ENCODE measurements around the gene ELK4.
"Not testable (repeated sequence)": the region's sequence is repeated elsewhere in the genome, so short reads cannot be mapped to it uniquely, and the experiment has no call there.

Gene ELK4

GRCh38 chr1:205665201-205666045 is 33.6 kb upstream of the ELK4 start:
- FAIRE-seq (peak; percentile 37), DNase-seq (ENCODE audit: insufficient read length, low spot score) (no peak)

DNA sequence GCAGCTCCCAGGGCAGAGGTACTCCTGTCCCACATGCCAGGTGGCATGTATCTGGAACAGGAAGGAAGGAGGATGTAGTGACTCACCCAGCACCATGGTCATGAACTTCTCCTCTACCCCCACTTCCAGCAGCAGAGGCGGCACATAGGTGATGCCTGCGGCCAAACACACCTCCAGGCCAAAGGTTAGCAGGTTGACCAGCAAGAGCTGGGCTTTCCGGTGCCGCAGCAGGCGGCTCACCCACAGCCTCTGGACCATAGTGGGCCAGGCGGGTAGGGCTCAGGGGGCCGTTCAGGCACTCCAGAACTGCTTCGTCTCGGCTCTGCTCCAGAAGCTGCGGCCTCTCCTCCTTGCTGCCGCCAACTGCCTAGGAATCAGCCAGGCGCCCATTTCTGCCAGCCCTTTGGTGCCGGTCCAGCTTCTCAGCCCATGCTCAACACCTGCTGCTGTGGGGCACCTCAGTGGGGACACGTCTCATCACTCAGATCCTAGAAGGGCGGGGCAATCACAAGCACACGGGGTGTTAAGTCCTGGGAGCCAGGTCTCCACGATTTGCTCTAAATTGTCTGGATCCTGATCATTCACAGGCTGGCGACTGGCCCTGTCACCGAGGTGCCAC is 32.7 kb upstream of the ELK4 start:
- no peak for DNase-seq (ENCODE audit: insufficient read length, low spot score)
- no peak for FAIRE-seq

DNA sequence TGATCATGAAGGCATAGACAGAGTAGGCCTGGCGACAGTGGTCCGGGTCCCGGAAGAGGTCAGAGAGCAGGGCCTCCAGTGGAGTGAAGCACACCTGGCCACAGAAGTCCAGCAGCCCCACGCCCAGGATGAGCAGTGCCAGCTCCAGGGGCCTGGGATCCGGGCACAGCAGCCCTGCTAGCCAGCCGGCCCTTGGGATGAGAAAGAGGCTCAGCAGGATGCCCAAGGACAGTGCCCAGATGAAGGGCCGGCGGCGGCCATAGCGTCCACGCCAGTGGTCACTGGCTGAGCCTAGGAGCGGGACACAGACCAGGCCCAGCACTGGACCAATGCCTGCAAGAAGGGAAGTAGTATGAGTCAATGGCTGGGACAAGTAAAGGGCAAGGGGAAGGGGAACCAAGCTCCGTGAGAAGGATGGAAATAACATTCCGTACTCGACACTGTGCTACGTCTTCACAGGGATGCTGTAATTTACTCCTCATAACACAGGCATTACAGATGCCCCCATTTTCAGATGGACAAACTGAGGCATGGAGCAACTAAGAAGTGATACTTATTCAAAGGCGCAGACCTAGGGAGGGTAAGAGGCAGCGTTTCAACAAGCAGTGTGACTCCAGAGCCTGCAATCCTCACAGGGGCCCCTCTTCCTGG is 31.6 kb upstream of the ELK4 start:
- FAIRE-seq (no peak), DNase-seq (ENCODE audit: insufficient read length, low spot score) (no peak)

GRCh38 chr1:205662791-205663190 is 31.0 kb upstream of the ELK4 start:
- no peak for DNase-seq (ENCODE audit: insufficient read length, low spot score)
- no peak for FAIRE-seq

GRCh38 chr1:205662135-205662738 is 30.4 kb upstream of the ELK4 start:
- FAIRE-seq (no peak), DNase-seq (ENCODE audit: insufficient read length, low spot score) (no peak)

DNA sequence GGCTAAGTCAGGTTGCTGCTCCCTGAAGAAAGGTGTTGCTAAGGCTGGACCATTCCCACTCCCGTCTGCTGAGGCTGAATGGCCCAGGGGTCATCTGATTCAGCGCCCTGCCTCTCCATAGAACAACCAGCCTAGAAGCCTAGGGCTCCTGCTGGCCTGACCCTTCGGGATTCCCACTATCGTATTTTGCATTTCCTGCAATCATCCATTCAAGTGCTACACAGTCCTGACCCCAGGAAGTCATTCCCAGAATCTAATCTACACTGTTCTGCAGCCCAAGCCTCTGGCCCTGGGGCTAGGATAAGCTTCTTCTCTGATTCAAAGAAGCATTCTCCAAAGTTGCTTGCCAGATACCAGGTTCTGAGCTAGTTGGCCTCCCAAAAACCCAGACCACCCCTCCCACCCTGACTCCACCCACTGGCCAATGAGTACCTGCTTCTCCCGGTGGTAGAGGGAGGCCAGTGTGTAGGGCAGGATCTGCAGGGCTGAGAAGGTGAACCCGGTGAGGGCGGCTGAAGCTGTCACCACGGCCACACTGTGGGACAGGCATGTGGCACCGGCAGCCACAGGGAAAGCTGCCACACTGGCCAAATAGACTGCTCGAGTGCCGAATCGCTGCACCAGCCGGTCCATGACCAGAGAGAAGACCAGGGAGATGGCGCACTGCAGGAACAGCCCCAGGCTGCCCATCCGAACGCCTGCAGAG is 29.8 kb upstream of the ELK4 start:
- no peak for FAIRE-seq
- no peak for DNase-seq (ENCODE audit: insufficient read length, low spot score)

GRCh38 chr1:205660361-205660760 is 28.6 kb upstream of the ELK4 start:
- no peak for FAIRE-seq
- no peak for DNase-seq (ENCODE audit: insufficient read length, low spot score)

GRCh38 chr1:205658943-205659581 is 27.3 kb upstream of the ELK4 start:
- DNase-seq (ENCODE audit: insufficient read length, low spot score): peak; percentile 89
- peak; percentile 49 for FAIRE-seq

DNA sequence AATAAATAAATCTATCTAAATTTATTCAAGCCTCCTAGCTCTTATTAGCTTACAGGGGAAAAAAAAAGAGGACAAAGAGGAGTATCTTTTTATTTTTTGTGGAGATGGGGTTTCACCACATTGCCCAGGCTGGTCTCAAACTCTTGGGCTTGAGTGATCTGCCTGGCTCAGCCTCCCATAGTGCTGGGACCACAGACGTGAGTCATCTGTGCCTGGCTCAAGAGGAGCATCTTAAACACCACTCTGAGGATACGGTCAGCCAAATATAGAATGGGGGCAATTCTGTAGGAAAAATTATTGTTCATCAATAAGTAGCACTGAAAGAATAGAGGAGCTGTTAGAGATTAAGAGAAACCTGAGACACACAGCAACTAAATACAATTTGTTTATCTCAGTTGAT is 24.4 kb upstream of the ELK4 start:
- no peak for DNase-seq (ENCODE audit: insufficient read length, low spot score)
- FAIRE-seq: no peak

DNA sequence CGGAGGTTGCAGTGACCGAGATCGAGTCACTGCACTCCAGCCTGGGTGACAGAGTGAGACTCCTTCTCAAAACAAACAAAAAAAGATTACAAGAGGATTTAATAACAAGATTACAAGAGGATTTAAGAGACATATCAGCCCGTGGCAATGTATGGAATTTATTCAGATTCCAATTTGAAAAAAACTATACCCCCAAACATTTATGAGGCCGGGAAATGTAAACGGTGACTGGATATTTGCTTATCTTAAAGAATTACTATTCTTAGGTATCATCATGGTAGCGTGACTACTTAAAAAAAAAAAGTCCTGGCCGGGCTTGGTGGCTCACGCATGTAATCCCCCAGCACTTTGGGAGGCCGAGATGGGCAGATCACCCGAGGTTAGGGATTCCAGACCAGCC is 21.2 kb upstream of the ELK4 start:
- DNase-seq (ENCODE audit: insufficient read length, low spot score) (no peak), FAIRE-seq (no peak)

DNA sequence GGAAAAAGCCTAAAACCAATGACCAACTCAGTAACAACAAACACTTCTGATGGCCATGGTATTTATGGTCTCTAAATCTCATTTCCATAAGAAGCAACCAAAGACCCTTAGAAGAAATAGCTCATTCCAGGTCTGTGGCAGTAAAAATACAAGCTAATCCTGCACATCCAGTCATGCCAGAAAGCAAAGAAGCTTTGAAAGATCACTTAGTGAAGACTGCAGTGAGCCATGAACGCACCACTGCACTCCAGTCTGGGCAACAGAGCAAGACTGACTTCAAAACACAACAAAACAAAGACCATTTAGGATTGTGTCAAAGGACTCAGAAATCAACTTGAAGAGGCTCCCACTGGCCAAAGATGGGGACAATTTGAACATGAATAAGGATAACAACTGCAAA is 18.4 kb upstream of the ELK4 start:
- FAIRE-seq (no peak), DNase-seq (ENCODE audit: insufficient read length, low spot score) (no peak)

- no peak for DNase-seq (ENCODE audit: insufficient read length, low spot score)
- FAIRE-seq: no peak
Observed at GRCh38 chr1:205645519-205645918, 13.7 kb upstream of the ELK4 start.

- FAIRE-seq (no peak), DNase-seq (ENCODE audit: insufficient read length, low spot score) (no peak)
Observed at GRCh38 chr1:205642679-205643307, 11.0 kb upstream of the ELK4 start.

DNA sequence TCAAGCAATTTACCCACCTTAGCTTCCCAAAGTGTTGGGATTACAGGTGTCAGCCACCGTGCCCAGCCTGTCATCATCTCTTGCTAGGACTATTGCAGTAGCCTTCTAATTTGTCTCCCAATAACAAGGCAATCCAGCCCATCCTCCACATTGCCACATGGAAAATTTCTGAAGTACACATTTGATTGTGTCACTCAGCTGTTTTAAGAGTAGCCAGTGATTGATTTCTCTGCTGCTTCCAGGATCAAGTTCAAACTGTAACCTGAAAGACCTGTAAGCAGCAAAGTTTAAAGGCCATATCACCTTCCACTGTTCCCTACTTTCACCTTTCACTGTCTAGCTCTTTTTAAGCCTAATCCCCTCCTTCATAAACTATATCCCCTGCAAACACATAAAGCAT is 7.8 kb upstream of the ELK4 start:
- no peak for FAIRE-seq
- DNase-seq (ENCODE audit: insufficient read length, low spot score): no peak

DNA sequence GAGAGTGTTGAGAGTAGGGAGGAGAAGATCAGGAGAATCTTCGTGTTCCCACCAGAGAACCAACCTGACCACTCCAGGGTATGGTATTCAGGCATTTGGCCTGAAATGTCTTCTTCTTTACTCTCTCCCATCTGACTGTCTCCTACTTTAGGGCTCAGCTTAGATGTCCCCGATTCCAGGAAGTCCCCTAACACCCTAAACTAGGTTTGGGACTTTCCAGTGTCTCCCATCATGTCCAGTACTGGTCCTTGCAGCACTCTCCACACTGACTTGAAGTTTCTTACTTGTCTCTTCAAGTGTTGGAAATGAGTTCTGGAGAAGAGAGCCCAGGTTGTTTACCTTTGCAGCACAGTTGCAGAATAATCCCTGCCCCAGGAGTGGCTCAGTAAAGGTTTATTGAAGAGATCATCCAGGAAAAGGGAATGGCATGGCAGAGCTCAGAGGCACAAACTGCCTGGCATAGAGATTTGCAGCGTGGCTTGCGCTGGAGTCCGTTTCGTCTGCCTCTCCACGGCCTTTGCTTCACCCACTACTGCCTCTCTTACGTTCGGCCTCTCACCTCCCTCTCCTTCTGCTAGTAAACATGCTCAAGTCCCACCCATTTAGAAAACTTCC is 6.2 kb upstream of the ELK4 start:
- DNase-seq (ENCODE audit: insufficient read length, low spot score) (no peak), FAIRE-seq (no peak)

GRCh38 chr1:205636732-205637131 is 4.9 kb upstream of the ELK4 start:
- no peak for DNase-seq (ENCODE audit: insufficient read length, low spot score)
- no peak for FAIRE-seq

DNA sequence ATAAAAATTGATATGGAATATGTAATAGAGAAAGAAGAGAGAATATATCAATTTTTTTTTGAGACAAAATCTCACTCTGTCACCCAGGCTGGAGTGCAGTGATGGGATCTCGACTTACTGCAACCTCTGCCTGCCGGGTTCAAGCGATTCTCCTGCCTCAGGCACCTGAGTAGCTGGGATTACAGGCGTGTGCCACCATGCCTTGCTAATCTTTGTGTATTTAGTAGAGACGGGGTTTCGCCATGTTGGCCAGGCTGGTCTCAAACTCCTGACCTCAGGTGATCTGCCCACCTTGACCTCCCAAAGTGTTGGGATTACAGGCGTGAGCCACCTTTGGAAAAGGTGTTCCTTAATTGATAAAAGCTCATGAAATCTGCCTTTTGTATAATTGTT is 4.3 kb upstream of the ELK4 start:
- not testable (repeated sequence) for FAIRE-seq; DNase-seq (ENCODE audit: insufficient read length, low spot score)

DNA sequence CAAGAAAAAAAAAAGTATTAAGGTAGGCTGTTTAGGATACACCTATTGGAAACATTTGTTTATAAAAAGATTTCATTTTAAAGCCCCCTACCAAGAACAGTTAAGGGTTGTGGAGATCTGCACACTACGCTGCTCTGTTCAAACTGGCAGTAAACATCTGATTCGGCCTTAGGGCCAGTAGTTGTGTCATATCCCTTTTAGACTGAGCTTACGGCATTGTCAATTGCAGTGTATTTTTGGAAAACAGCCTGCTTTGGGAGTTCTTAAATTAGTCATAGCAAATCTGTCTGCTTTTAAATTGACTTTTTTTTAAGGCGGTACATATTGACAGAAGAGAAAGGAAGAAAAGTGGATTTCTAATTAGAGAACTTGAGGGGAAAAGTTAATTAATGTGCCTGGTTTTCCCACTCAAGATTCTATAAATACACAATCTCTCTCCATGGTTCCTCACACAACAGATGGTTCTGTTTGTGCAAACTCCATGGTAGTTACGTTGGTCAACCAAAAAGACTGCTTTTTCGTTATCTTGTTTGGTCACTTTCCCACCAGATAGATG is 1.7 kb upstream of the ELK4 start:
- no peak for DNase-seq (ENCODE audit: insufficient read length, low spot score)
- no peak for FAIRE-seq

- no peak for FAIRE-seq
Observed at GRCh38 chr1:205632669-205633169, 908 bp upstream of the ELK4 start.

More at GRCh38 chr1:205632669-205633169, 908 bp upstream of the ELK4 start:
- DNase-seq (ENCODE audit: insufficient read length, low spot score): no peak
